GM12878 (cell line): ENCODE results near the gene ADAM33. TPM values are rescaled to one million over a fixed set of nuclear protein-coding genes. Genes with fewer than 3 reads are reported as not detected.

ENCODE experiments used
- BACH1 ChIP-seq: fragments of 450-650 bp; IDR thresholded peaks from 2 replicates; pipeline ENCODE4 v1.6.1; 2017; ENCODE audit warnings: mild to moderate bottlenecking, borderline replicate concordance
- EP300 ChIP-seq, 2 experiments: fragments of 150-350 bp in 1 of 2; IDR thresholded peaks; 2 replicates each; pipeline ENCODE4 v1.6.1; 2011 to 2012; ENCODE audit warnings: low read depth in 2 of 2, low read length in 2 of 2, borderline replicate concordance in 1 of 2, improper control_type of control experiment in 1 of 2, inconsistent platforms in 1 of 2; ENCODE audit not compliant: control insufficient read depth in 1 of 2
- HDAC6 ChIP-seq: fragments of 200-600 bp; sonication (generic); IDR thresholded peaks from one replicate; pipeline ENCODE4 v1.8.0; 2017; ENCODE audit warnings: antibody characterized with exemption; ENCODE audit not compliant: unreplicated experiment
- MEF2A ChIP-seq: IDR thresholded peaks from 2 replicates; pipeline ENCODE4 v1.6.1; 2011; ENCODE audit warnings: low read depth, mild to moderate bottlenecking, low read length, moderate library complexity; ENCODE audit not compliant: insufficient read depth
- RCOR1 ChIP-seq: conservative IDR thresholded peaks from 2 replicates; pipeline ENCODE4 v1.6.1; 2012; ENCODE audit warnings: low read depth, low read length, improper control_type of control experiment
- SIX5 ChIP-seq: IDR thresholded peaks from 2 replicates; pipeline ENCODE4 v1.6.1; 2011; ENCODE audit warnings: mild to moderate bottlenecking, low read depth, low read length, moderate library complexity; ENCODE audit not compliant: severe bottlenecking
- SP1 ChIP-seq: IDR thresholded peaks from one replicate; pipeline ENCODE4 v1.6.1; 2011; ENCODE audit warnings: low read depth, low read length
- YY1 ChIP-seq: IDR thresholded peaks from 2 replicates; pipeline ENCODE4 v1.6.1; 2011; ENCODE audit warnings: low read depth, mild to moderate bottlenecking, low read length
- ZBTB33 ChIP-seq: fragments of 450-650 bp; IDR thresholded peaks from 2 replicates; pipeline ENCODE4 v1.6.1; 2017; ENCODE audit warnings: mild to moderate bottlenecking
- polyA plus RNA-seq, 11 experiments: library from polyadenylated mRNA; depleted of rRNA in 4 of 11; unstranded in 6 of 11; stranded (reverse) in 5 of 11; fragments of >200 nt; fragmentation: Nextera tagmentation in 4 of 11; fragmentation: Illumina TruSeq in 1 of 11; extraction: Ambion mirVana in 4 of 11; extraction: Trizol in 1 of 11; gene quantifications; 1 replicate in 1 of 11; 2 replicates in 10 of 11; pipeline versions ENCODE4 v1.2.1 to v1.2.3, GENCODE V29; 2011 to 2016; ENCODE audit warnings: inconsistent platforms in 2 of 11, missing spikeins in 2 of 11, low read depth in 1 of 11
- total RNA-seq, 4 experiments: library from RNA; depleted of rRNA in 3 of 4; stranded (reverse); fragments of >200 nt in 3 of 4; fragmentation: Illumina TruSeq in 1 of 4; extraction: Trizol in 1 of 4; gene quantifications; 2 replicates each; pipeline versions ENCODE4 v1.2.1 to v1.2.3, GENCODE V29; 2013 to 2021
- TF ChIP-seq, protein P1 (sequence below): IDR thresholded peaks from 2 replicates; pipeline ENCODE4 v1.6.1; 2011; ENCODE audit warnings: borderline replicate concordance, low read depth, mild to moderate bottlenecking, moderate library complexity, mixed read lengths, low read length; ENCODE audit not compliant: insufficient read depth; ENCODE audit errors: extremely low read length

The ADAM33 gene
- total and polyA plus RNA-seq, 10 of the 15 experiments (the other 5 are each of a cell fraction or from before 2014, with no cell fraction given), result not detected

- TF ChIP-seq ZBTB33 (no peak), YY1 (no peak), EP300 (IDR thresholded peaks at IDR 0.05; ENCODE audit: borderline replicate concordance in 1 of 2, control insufficient read depth in 1 of 2, low read depth in 2 of 2, low read length in 2 of 2) (no peak), RCOR1 (no peak), SP1 (no peak), MEF2A (no peak), SIX5 (no peak), BACH1 (no peak), HDAC6 (no peak)
- TF ChIP-seq, protein P1, sequence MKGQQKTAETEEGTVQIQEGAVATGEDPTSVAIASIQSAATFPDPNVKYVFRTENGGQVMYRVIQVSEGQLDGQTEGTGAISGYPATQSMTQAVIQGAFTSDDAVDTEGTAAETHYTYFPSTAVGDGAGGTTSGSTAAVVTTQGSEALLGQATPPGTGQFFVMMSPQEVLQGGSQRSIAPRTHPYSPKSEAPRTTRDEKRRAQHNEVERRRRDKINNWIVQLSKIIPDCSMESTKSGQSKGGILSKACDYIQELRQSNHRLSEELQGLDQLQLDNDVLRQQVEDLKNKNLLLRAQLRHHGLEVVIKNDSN, result no peak
Observed at GRCh38 chr20:3654326-3655130, 27.3 kb downstream of the ADAM33 start (continued).
